Activated T-cell treated with anti-CD3 and anti-CD28 coated beads, Interleukin-2, amount 50 U/mL, for 48 hours (primary cell): ENCODE measurements around the gene FBXO36.

Experiments
- DNase-seq, 2 experiments: peaks; one replicate each; pipeline ENCODE4 v3.0.0-alpha.2; 2020

The FBXO36 gene

DNA sequence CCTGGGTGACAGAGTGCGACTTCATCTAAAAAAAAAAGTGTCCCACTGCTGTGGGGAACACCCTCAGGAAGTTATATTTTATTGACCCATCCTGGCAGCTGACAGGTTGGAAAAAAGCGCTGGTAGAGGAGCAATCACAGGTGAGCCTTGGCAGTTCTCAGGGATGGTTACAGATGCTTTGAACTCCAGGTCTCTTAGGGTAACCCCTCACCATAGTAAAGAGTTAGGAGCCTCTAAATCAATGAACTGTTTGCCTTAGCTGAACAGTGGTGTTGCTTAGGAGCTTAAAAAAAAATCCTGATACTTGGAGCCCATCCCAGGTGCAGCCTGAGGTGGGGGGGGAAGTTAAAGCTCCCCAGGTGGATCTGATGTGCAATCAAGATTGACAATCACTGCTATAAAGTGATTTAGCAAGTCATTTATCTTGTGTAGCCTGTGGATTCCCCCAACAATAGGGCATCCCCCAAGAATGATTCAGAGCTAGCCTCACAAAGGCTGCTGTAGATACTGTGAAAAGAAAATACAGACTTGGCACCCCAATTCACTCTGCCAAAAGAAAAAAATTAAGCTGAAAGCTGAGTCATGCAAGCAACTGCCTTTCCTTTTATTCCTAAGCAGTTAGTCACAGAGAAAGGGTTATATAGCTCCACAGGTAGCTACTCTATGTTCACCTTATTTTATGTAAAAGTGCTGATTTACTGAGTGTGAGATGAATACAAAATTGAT lies 131.6 kb downstream of the FBXO36 start:
- no peak for DNase-seq

DNA sequence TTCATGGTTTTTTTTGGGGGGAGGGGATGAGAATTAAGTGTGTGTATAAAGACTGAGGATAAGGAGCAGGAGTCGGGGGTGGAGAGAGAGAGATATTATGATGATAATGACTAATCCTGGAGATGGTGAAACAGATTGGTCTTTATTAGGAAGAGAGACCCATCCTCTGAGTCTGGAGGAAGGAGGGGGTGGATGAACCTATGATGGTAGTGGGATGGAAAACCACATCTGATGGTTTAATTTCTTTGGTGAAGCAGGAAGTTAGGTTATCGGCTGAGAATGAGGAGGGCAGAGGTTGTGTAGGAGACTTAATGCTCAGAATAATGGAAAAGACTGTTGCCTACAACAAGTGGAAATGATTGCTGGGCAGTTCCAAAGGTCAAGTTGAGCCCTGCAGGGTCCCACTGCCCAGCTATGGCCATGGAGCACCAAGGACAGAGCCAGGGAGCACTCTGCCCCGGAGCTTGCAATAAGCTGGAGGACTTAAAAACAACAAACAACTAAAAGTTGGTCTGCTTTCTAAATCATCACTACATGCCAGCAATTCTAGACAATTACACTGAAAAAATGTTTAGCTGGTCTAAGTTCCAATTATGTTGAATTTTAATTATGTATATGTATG lies 138.5 kb downstream of the FBXO36 start:
- DNase-seq: no peak
